H1 (cell line): ENCODE results near the gene OSMR. TPM values are rescaled to one million over a fixed set of nuclear protein-coding genes. Genes with fewer than 3 reads are reported as not detected.

Source experiments
- CTCF ChIA-PET: fragments of 300-600 bp; sonication (Branson Sonifier 250); formaldehyde crosslinking; loops from one replicate; lab custom pipeline; 2021; ENCODE audit not compliant: partially characterized antibody; lab: Charles Lee
- POLR2A ChIA-PET: fragments of 300-600 bp; sonication (Branson Sonifier 250); formaldehyde crosslinking; loops from one replicate; lab custom pipeline; 2021; ENCODE audit warnings: inconsistent platforms; ENCODE audit not compliant: partially characterized antibody; lab: Charles Lee
- DNase-seq, 2 experiments: peaks; one replicate each; pipeline versions ENCODE4 v3.0.0 to v3.0.0-alpha.2; 2010 to 2022; ENCODE audit warnings: low spot score in 2 of 2, low read depth in 1 of 2, mixed read lengths in 1 of 2
- FAIRE-seq: peaks from 2 replicates; lab custom pipeline; 2011; peaks lifted over from hg19 to GRCh38; lab: Jason Lieb, UNC
- H2AFZ ChIP-seq: 2 replicates; pipeline ENCODE4 v1.8.1; 2012; ENCODE audit warnings: low read length, inconsistent platforms
- H2AK5ac ChIP-seq: 2 replicates; pipeline ENCODE4 v1.6.1; 2013; ENCODE audit warnings: low read depth, low read length
- H2BK120ac ChIP-seq: replicated peaks from 2 replicates; pipeline ENCODE3; 2013; ENCODE audit warnings: low read depth, low read length, inconsistent platforms
- H2BK12ac ChIP-seq: 2 replicates; pipeline ENCODE4 v1.6.1; 2013; ENCODE audit warnings: low read depth, low read length
- H2BK15ac ChIP-seq: 2 replicates; pipeline ENCODE4 v1.6.1; 2013; ENCODE audit warnings: low read length
- H2BK20ac ChIP-seq: 2 replicates; pipeline ENCODE4 v1.6.1; 2013; ENCODE audit warnings: low read length
- H2BK5ac ChIP-seq: 2 replicates; pipeline ENCODE4 v1.6.1; 2013; ENCODE audit warnings: low read depth, low read length
- H3K14ac ChIP-seq: 2 replicates; pipeline ENCODE4 v1.6.1; 2013; ENCODE audit warnings: inconsistent platforms; ENCODE audit not compliant: insufficient read length
- H3K18ac ChIP-seq: 2 replicates; pipeline ENCODE4 v1.6.1; 2013; ENCODE audit warnings: low read length; ENCODE audit errors: extremely low read depth
- H3K23ac ChIP-seq: 2 replicates; pipeline ENCODE4 v1.6.1; 2013; ENCODE audit warnings: inconsistent platforms; ENCODE audit not compliant: insufficient read length
- H3K23me2 ChIP-seq: 2 replicates; pipeline ENCODE4 v1.6.1; 2013; ENCODE audit warnings: low read depth, low read length
- H3K27ac ChIP-seq: 2 replicates; pipeline ENCODE4 v1.6.1; 2011; ENCODE audit warnings: low read depth, low read length, inconsistent platforms
- H3K27me3 ChIP-seq, 4 experiments: replicated peaks in 1 of 4; 1 replicate in 1 of 4; 2 replicates in 3 of 4; pipeline versions ENCODE4 v1.6.1 to v1.8.1; 2011 to 2013; ENCODE audit warnings: low read length in 3 of 4, mild to moderate bottlenecking in 3 of 4, inconsistent platforms in 2 of 4, mixed read lengths in 2 of 4, moderate library complexity in 1 of 4; ENCODE audit not compliant: control insufficient read depth in 3 of 4, insufficient read depth in 3 of 4; ENCODE audit errors: extremely low read depth in 1 of 4
- H3K36me3 ChIP-seq, 4 experiments: 2 replicates each; pipeline versions ENCODE4 v1.6.1 to v1.8.1; 2011 to 2013; ENCODE audit warnings: mild to moderate bottlenecking in 4 of 4, low read length in 3 of 4, moderate library complexity in 2 of 4, control low read depth in 1 of 4, inconsistent platforms in 1 of 4; ENCODE audit not compliant: insufficient read depth in 4 of 4, control insufficient read depth in 2 of 4
- H3K4ac ChIP-seq: replicated peaks from 2 replicates; pipeline ENCODE3; 2013; ENCODE audit warnings: low read length, low read depth, mixed read lengths, inconsistent platforms; ENCODE audit not compliant: insufficient read length
- H3K4me1 ChIP-seq, 4 experiments: replicated peaks in 1 of 4; 1 replicate in 1 of 4; 2 replicates in 3 of 4; pipeline versions ENCODE4 v1.6.1 to v1.8.1; 2011 to 2013; ENCODE audit warnings: low read length in 3 of 4, inconsistent platforms in 2 of 4, mixed read lengths in 1 of 4; ENCODE audit not compliant: insufficient read depth in 4 of 4, control insufficient read depth in 3 of 4
- H3K4me2 ChIP-seq, 2 experiments: 2 replicates each; pipeline versions ENCODE4 v1.6.1 to v1.8.1; 2011 to 2013; ENCODE audit warnings: low read depth in 2 of 2, low read length in 2 of 2, control low read depth in 1 of 2, inconsistent platforms in 1 of 2, mild to moderate bottlenecking in 1 of 2; ENCODE audit not compliant: insufficient read depth in 1 of 2
- H3K4me3 ChIP-seq, 4 experiments: fragments of 200-600, 300-600 bp in 1 of 4; sonication (generic), shearing (Covaris generic), sonication (Bioruptor Twin) in 1 of 4; 2 replicates each; pipeline versions ENCODE4 v1.5.1 to v1.8.1; 2011 to 2016; ENCODE audit warnings: low read length in 4 of 4, low read depth in 3 of 4, control low read depth in 2 of 4, inconsistent platforms in 2 of 4, mild to moderate bottlenecking in 2 of 4, mixed read lengths in 1 of 4, moderate library complexity in 1 of 4; ENCODE audit not compliant: insufficient read depth in 2 of 4; ENCODE audit errors: extremely low read depth in 1 of 4
- H3K56ac ChIP-seq: replicated peaks from 2 replicates; pipeline ENCODE3; 2013; ENCODE audit warnings: low read depth, mild to moderate bottlenecking, mixed read lengths, low read length, inconsistent platforms; ENCODE audit not compliant: insufficient read length
- H3K79me1 ChIP-seq: 2 replicates; pipeline ENCODE4 v1.6.1; 2013; ENCODE audit warnings: low read depth, low read length, control low read depth
- H3K79me2 ChIP-seq, 2 experiments: 2 replicates each; pipeline versions ENCODE4 v1.6.1 to v1.8.1; 2012 to 2013; ENCODE audit warnings: low read length in 2 of 2, mild to moderate bottlenecking in 2 of 2, inconsistent platforms in 1 of 2; ENCODE audit not compliant: insufficient read depth in 2 of 2, control insufficient read depth in 1 of 2
- H3K9ac ChIP-seq, 4 experiments: replicated peaks in 1 of 4; 1 replicate in 1 of 4; 2 replicates in 3 of 4; pipeline versions ENCODE4 v1.6.1 to v1.8.1; 2011 to 2013; ENCODE audit warnings: low read depth in 3 of 4, low read length in 3 of 4, control low read depth in 2 of 4, mild to moderate bottlenecking in 2 of 4, moderate library complexity in 2 of 4, inconsistent platforms in 1 of 4; ENCODE audit errors: extremely low read depth in 1 of 4
- H3K9me3 ChIP-seq, 2 experiments: 2 replicates each; pipeline versions ENCODE4 v1.6.1 to v1.8.1; 2012 to 2013; ENCODE audit warnings: mild to moderate bottlenecking in 2 of 2, moderate library complexity in 2 of 2, control low read depth in 1 of 2, inconsistent platforms in 1 of 2, low read depth in 1 of 2, low read length in 1 of 2, mixed read lengths in 1 of 2; ENCODE audit not compliant: insufficient read depth in 2 of 2
- H4K20me1 ChIP-seq, 2 experiments: replicated peaks in 1 of 2; 2 replicates each; pipeline versions ENCODE3 to v1.8.1; 2011 to 2013; ENCODE audit warnings: inconsistent platforms in 2 of 2, low read length in 2 of 2, mild to moderate bottlenecking in 1 of 2; ENCODE audit not compliant: insufficient read depth in 2 of 2, control insufficient read depth in 1 of 2
- H4K5ac ChIP-seq: 2 replicates; pipeline ENCODE4 v1.6.1; 2013; ENCODE audit warnings: low read length, low read depth, mixed read lengths, inconsistent platforms; ENCODE audit not compliant: insufficient read length
- H4K8ac ChIP-seq: 2 replicates; pipeline ENCODE4 v1.8.0; 2013; ENCODE audit warnings: mild to moderate bottlenecking, moderate library complexity, low read length, inconsistent platforms; ENCODE audit not compliant: insufficient read depth; ENCODE audit errors: extremely low read depth
- H4K91ac ChIP-seq: replicated peaks from 2 replicates; pipeline ENCODE3; 2013; ENCODE audit warnings: low read length, mixed read lengths, inconsistent platforms; ENCODE audit not compliant: insufficient read length
- CTCF ChIP-seq, 3 experiments: IDR thresholded peaks; 1 replicate in 2 of 3; 2 replicates in 1 of 3; pipeline versions ENCODE4 v1.5.1 to v1.6.1; 2011; ENCODE audit warnings: low read length in 3 of 3, mild to moderate bottlenecking in 3 of 3, inconsistent platforms in 2 of 3, low read depth in 1 of 3, moderate library complexity in 1 of 3; ENCODE audit not compliant: insufficient read depth in 1 of 3; ENCODE audit errors: control extremely low read depth in 1 of 3
- HDAC6 ChIP-seq: IDR thresholded peaks from one replicate; pipeline ENCODE4 v1.7.1; 2012; ENCODE audit warnings: low read depth, mild to moderate bottlenecking, inconsistent platforms, low read length, moderate library complexity
- RAD21 ChIP-seq, 2 experiments: IDR thresholded peaks in 1 of 2; conservative IDR thresholded peaks in 1 of 2; 2 replicates each; pipeline ENCODE4 v1.6.1; 2011; ENCODE audit warnings: low read depth in 2 of 2, low read length in 2 of 2, improper control_type of control experiment in 1 of 2, inconsistent platforms in 1 of 2, mild to moderate bottlenecking in 1 of 2, moderate library complexity in 1 of 2
- RFX5 ChIP-seq: IDR thresholded peaks from 2 replicates; pipeline ENCODE4 v1.6.1; 2011; ENCODE audit warnings: low read depth, low read length, improper control_type of control experiment, borderline replicate concordance
- WGBS, 2 experiments: shearing (Covaris generic) in 1 of 2; methylation state at CpG; one replicate each; pipeline versions ENCODE4 v1.1.6 to v1.1.7; 2013 to 2015; ENCODE audit warnings: low lambda C conversion rate in 2 of 2, mixed read lengths in 2 of 2, inconsistent platforms in 1 of 2, low coverage in 1 of 2, missing lambda C conversion rate in 1 of 2; ENCODE audit not compliant: insufficient replicate concordance in 2 of 2, insufficient coverage in 1 of 2, insufficient read length in 1 of 2; ENCODE audit errors: extremely low coverage in 1 of 2, missing lambda C conversion rate in 1 of 2; 5-methylcytosine and 5-hydroxymethylcytosine counted together
- polyA plus RNA-seq, 7 experiments: library from polyadenylated mRNA; depleted of rRNA in 3 of 7; stranded (reverse) in 5 of 7; unstranded in 2 of 7; fragments of >200 nt in 5 of 7; fragments of 200-250 nt in 2 of 7; gene quantifications; 1 replicate in 5 of 7; 2 replicates in 1 of 7; 4 replicates in 1 of 7; pipeline versions ENCODE4 v1.2.1 to v1.2.3, GENCODE V29; 2011 to 2013; ENCODE audit warnings: missing spikeins in 2 of 7, mixed read lengths in 2 of 7
- total RNA-seq: library from RNA; stranded (reverse); fragmentation: NEBNext Ultra II Directional; extraction: Animal tissue kit (Norgen Biotek cat#: 25700); gene quantifications from 2 replicates; pipeline ENCODE4 v1.2.1, GENCODE V29; 2021

Gene OSMR
- total and polyA plus RNA-seq, 2 of the 8 experiments (the other 6 are each of a cell fraction or from before 2014, with no cell fraction given): 2.3 to 2.6 TPM

- Histone ChIP-seq H2AK5ac (no peak overlapping the region), H2BK12ac (no peak overlapping the region), H3K4me3 (no peak overlapping the region), H2BK5ac (no peak overlapping the region), H3K4me1 (peaks cover 0 to 4% (median 2%) of the 10 kb centered on the region in 4 experiments; a peak in 2 of 7 replicates), H3K27ac (no peak overlapping the region), H3K4me2 (no peak overlapping the region), H3K23me2 (no peaks in the 10 kb centered on the region), H4K8ac (no peak overlapping the region), H3K4ac (no peak overlapping the region), H3K23ac (no peak overlapping the region), H2BK20ac (no peak overlapping the region), H3K9ac (no peak overlapping the region), H2AFZ (no peak overlapping the region), H3K36me3 (no peaks in the 10 kb centered on the region), H3K18ac (no peak overlapping the region), H2BK15ac (no peak overlapping the region), H2BK120ac (no peak overlapping the region), H4K5ac (no peak overlapping the region), H3K79me2 (no peaks in the 10 kb centered on the region), H4K20me1 (no peaks in the 10 kb centered on the region), H3K27me3 (no peaks in the 10 kb centered on the region), H3K79me1 (no peaks in the 10 kb centered on the region), H4K91ac (no peak overlapping the region), H3K56ac (no peak overlapping the region), H3K9me3 (no peaks in the 10 kb centered on the region), H3K14ac (no peak overlapping the region)
- DNase-seq: peak in 1 of 2 experiments; percentile 64
- ChIA-PET CTCF (interaction anchor here (0.6 to 3.3 kb wide), 26 partner anchors 9 to 853 kb away, joined by 3 to 19 read pairs (median 5); no protein-coding TSS in a partner anchor), POLR2A (no interaction called here)
- WGBS, 2 experiments: 0% methylated on average over 1 of the region's 1 CpG; no CpG with 5 or more reads in 1 of the 2 experiments
- FAIRE-seq: no peak
- TF ChIP-seq CTCF (IDR thresholded peaks at IDR 0.05; ENCODE audit: control extremely low read depth in 1 of 3, insufficient read depth in 1 of 3, low read depth in 1 of 3, low read length in 3 of 3) (peak; percentile 79 to 94 (median 94)), HDAC6 (no peak), RFX5 (no peak), RAD21 (IDR thresholded peaks at IDR 0.05 in 1 of 2, conservative IDR thresholded peaks at IDR 0.05 in 1 of 2; ENCODE audit: low read depth in 2 of 2, low read length in 2 of 2) (peak; percentile 86 to 88)
Observed at GRCh38 chr5:38922199-38922598, 76.4 kb downstream of the OSMR start.
